Effector CD4-positive, alpha-beta T cell (primary cell): ENCODE results near the gene PAXX.

Experiments used
- DNase-seq: peaks from one replicate; pipeline ENCODE4 v3.0.0-alpha.2; 2020
- total RNA-seq: gene quantifications from one replicate; lab custom pipeline; 2026; lab: John Stamatoyannopoulos, UW

PAXX gene, protein sequence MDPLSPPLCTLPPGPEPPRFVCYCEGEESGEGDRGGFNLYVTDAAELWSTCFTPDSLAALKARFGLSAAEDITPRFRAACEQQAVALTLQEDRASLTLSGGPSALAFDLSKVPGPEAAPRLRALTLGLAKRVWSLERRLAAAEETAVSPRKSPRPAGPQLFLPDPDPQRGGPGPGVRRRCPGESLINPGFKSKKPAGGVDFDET
- total RNA-seq = 35.3 reads per million, percentile 60 among the genes with 10 or more reads in this experiment

DNA sequence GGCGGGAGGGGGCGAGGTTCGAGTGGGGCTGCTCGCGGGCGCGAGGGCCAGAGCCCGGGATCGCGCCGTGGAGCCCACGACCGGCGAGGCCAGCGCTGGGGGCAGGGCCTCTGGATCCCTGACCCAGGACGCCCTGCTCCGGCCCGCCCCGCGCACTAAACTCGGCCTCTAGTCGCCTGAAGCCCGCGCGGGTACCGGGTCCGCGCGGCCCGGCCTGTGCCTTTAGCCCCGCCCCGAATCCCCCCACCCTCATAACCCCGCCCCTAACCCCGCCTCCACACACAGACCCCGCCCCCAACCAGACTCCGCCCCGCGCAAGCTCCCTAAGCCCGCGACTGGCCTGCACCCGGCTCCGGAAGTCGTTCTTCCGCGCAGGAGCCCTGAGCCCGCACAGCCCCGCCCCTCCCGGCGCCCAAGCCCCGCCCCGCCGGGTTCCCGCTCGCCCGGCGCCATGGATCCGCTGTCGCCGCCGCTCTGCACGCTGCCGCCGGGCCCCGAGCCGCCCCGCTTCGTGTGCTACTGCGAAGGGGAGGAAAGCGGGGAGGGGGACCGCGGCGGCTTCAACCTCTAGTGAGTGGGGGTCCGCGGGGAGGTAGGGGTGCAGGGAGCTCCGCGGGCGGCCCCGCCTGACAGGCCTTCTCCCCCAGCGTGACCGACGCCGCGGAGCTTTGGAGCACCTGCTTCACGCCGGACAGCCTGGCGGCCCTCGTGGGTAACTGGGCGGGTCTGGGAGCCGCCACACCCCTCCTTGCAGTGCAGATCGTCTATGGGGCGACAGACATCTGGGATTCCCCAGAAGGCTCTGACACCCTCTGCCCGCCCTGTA lies at the start of gene PAXX:
TSS of gene PAXX (plus strand) at position 430 of the 826 bp plus-strand sequence. CDS start at position 452, 22 bp downstream.
- peak; percentile 87 for DNase-seq

DNA sequence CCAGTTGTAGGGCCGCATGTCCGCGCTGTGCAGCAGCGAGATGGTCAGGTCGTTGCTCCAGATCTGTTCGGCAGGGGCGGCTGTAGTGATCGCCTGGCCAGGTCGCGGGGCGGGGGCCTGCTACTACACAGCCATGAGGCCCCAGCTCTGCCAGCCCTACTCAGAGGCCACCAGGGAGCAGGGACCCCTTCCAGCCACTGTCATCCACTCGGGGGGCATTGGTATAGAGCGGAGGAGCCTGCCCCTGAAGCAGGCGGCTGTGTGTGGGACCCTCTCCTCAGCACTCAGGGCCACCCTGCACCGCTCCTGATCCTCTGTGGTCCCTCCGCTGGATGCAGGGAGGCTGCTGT lies 49.4 kb upstream of the PAXX start:
- no peak for DNase-seq

DNA sequence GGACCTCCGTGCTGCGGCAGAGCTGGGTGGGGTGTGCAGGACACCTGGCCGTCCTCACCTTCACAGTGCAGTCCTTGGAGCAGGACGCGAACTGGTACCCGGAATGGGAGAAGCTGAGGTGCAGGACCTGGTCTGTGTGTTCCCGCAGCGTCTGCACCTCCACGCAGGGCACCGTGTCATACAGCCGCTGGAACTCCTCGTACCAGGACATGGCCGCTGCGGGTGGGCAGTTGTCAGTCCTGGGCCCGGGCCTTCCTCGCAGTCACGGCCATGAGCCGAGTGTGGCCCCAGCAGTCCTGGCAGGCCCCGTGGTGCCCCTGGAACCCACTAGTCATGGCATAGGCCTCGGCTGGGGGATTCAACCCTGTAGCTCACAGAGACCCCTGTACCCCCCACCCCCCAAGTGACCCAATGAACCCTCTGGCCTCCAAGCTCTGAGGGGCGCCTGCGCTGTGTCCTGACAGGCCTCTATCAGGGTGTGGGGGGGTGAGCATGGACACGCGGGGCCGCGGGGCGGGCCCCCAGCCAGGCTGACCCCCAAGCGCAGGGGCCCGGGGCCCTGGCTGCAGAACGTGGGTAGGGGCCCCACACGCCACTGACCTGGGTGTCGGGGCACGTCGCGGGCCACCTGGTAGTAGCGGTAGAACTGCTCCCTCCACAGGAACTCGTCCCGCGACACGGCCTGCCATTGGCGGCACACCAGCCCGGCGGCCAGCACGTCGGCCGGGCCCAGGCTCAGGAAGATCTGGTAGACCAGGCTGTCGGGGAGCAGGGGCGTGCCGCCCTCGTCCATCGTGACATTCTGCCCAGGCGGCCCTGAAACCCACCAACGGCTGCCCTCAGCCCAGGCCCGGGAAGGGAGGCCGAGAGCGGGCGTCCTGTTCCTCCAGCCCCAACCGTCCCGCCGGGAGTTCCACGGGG lies 48.7 kb upstream of the PAXX start:
- no peak for DNase-seq

DNA sequence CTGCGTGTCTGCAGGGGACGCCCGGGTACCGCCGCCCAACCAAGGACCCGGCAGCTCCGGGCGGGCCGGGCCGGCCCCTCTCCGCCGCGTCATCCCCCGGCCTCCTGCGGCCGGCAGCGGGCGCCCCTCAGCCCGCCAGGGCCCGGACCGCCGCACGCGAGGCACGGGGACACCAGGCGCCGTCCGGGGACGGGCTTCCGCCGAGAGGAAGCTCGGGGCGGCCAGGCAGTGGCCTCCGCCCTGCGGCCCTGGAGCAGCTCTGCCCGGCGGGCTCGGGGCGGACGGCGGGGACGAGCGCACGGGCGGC lies 48.1 kb upstream of the PAXX start:
- DNase-seq = no peak

DNA sequence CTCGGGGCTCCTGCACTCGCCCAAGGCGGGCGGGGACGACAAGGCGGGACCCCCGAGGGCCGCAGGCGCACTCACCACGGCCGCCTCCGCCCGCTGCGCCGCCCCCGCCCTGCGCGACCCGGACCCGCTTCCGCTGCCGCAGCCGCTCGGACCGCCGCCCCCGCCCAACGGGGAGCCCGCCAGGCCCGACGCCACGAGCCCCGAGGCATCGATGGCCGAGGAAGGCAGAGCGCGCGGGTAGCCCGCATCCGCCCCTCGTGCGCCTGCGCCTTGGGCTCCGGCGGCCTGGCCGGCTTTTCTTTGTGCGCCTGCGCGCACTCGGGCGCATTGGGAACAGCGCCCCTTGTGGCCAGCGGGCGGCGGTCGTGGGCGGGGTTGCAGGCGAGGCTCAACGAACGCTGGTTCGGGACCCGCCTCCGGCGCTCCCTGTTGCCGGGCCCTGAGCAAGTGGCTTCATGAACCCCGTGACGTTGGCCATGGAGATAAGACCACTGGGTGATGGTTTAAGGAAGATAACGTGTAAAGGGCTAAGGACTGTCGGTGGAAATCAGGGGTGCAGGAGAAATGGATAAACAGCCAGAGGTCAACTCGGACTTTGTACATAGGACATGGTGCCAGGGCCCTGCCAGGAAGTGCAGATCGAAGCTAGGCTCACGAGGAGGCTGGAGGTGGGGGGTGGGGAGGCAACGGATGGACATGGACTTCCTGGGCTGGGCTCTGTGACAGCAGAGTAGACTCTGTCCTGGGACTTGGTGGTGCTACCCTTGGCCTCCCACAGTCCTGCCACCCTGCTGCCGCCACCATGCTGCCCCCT lies 47.5 kb upstream of the PAXX start, which contains the start of the genes C8G and FBXW5:
TSS of gene C8G (plus strand) at position 725 of the 814 bp plus-strand sequence. CDS start at position 803, 78 bp downstream.
TSS of gene FBXW5 (minus strand) at position 220 of the 814 bp plus-strand sequence. CDS start 655 bp downstream, outside the sequence.
- DNase-seq = peak; percentile 90

DNA sequence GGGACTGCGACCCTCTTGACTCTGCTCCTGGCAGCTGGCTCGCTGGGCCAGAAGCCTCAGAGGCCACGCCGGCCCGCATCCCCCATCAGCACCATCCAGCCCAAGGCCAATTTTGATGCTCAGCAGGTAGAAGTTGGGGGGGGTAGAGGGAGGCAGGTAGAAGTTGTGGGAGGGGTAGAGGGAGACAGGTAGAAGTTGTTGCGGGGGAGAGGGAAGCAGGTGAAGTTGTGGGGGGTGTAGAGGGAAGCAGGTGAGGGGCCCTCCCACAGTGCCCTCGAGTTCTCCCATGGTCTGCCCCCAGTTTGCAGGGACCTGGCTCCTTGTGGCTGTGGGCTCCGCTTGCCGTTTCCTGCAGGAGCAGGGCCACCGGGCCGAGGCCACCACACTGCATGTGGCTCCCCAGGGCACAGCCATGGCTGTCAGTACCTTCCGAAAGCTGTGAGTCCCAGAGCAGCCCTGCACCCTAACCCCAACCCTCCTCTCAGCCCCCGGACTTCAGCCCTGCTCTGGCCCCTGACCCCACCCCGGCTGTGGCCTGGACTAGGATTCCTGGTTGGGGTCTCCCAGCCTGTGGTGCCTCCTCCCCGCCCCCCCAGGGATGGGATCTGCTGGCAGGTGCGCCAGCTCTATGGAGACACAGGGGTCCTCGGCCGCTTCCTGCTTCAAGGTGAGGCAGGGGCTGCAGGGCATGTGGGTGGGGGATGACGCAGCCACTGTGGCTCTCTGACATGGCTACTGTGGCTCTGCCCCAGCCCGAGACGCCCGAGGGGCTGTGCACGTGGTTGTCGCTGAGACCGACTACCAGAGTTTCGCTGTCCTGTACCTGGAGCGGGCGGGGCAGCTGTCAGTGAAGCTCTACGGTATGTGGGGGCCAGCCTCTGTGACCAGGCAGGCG lies 46.6 kb upstream of the PAXX start:
- no peak for DNase-seq

DNA sequence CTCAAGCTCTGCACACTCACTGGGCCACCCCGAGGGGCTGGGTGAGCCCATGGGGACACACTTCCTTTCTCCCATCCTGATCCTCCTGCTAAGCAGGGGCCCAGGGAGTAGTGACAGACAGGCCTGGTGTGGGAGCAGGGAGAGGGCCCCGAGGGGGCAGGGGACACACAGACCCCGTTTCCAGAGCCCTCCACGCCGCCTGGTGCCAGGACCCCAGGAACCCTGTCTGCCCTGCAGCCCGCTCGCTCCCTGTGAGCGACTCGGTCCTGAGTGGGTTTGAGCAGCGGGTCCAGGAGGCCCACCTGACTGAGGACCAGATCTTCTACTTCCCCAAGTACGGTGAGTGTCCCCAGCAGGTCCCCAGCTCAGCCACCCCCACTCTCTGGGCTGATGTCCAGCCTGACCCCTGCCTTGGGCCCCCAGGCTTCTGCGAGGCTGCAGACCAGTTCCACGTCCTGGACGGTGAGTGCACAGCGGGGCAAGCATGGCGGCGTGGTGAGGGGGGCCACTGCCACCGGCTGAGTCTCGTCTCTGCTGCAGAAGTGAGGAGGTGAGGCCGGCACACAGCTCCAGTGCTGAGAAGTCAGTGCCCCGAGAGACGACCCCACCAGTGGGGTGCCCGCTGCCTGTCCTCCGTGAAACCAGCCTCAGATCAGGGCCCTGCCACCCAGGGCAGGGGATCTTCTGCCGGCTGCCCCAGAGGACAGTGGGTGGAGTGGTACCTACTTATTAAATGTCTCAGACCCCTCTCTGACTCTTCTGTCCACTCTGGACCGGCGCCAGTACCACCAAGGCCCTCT lies 45.8 kb upstream of the PAXX start:
- DNase-seq = no peak

DNA sequence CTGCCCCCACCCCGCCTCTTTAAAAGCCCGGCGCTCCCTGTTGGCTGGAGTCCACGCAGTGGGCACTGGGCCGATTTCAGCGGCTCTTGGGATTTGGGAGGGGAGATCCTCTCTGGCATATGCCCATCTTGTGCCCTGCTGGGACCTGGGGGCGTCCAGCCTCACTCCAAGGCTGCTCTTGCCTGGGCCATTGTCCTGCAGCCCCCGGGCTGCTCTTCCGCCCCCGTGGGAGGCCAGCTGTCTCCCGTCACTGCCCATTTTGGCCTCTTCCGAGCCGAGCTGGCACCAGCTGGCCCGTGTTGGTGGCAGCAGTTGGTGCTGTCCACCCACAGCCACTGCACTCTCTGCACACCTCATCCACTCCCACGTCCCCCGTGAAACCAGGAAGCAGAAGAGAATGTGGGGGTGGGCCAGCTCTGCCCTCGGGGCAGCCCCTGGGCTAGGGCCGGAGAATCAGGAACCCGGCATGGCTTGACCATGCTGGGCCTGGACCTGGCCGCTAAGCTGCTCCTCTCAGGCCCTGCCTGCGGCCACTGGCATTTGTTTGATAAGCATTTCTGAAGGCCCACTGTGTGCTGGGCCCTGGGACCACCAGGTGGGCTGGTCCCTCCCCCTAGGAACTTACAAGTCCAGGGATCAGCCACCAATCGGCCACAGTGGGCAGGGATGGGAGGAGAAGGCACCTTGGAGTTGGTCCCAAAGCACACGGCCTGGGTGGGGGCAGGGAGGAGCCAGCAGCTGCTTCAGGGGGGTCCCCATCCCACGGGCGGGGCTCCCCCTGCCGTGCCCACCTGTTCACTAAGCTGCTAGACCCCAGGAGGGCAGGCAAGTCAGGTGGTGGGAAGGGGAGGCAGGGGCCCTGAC lies 45.0 kb upstream of the PAXX start:
- DNase-seq = no peak

DNA sequence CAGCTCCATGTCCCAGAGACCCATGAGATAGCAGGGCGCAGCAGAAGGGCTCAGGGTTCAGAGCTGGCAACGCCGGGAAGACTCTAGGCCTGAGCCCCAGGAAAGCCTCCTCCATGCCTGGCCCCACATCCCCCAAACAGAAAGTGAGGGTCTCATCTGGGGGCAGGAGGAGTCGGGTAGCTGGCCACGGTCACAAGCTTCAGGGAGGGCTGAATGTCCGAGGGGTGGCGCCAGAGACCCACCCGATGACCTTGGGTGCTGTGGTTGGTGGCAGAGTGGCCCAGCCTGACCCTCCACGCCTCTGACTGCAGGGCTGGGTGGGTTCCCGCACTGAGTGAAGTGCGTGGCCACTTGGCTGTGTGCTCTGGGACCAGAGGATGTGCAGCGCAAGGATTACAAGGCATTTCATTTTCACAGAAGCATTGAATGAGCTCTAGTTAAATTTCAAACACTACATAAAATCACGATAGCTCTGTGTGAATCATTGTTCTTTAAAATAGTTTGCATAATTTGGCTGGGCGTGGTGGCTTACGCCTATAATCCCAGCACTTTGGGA lies 44.2 kb upstream of the PAXX start:
- DNase-seq = no peak

DNA sequence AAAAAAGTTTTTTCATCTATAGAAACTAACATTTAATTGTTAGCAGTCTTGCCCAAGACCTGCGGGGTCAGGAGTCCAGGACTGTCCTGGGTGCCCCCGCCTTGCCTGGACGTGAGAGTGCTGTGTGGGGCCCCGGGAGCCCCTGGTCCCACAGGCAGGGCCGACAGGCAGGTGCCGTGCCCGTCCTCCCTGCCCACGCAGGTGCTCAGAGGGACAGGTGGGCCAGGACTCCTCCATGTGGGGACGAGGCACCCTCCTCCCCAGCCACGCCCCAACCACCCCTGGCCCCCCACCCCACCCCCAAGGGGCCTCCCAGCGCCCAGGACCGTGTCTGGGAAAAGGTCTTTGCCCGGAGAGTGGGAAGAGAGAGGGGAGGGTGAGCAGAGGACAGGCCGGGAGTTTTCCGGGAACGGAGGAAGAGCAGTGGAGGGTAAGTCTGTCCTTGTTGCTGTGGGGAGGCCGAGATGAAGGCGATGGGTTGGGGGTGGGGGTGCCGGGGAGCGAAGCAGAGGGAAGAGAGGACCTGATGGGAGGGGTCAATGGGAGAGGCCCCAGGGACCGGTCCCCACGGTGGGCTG lies 42.9 kb upstream of the PAXX start:
- no peak for DNase-seq

DNA sequence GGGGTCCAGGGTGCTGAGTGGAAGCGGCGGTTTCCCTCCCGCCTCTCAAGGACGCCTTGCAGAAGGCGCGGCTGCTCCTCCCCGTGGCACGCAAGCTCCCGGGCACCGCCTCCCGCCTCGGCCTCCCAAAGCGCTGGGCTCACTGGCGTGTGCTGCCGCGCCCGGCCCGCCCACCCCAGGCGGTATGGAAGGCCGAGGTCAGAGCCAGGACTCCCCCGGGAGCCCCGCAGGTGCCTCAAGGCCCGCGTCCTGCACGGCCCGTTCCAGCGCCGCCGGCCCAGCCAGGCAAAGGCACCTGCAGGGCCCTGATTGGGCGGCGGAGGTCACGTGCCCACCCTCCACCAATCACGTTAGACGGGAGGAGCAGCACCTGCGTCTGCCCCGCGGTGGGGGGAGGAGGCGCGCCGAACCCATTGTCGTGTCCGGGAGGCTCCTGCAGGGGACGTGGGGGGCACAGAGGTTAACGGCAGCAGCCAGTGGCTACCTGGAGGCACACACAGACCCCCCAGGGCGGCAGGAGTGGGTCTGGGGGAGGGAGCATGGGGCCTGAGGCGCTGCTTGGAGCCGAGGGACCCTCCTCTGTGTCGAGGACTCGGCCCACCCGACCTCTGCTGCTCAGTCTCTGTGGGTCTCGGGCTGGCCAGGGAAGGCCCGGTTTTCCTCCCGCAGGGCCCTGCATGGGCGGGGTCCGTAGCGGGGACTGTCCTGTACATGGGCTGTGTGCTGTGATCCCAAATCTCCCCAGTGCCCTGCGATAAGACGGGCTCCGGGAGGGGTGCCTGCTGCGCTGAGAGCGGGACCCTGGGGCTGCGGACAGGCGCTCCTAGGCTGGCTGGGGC lies 42.2 kb upstream of the PAXX start:
- peak; percentile 97 for DNase-seq

DNA sequence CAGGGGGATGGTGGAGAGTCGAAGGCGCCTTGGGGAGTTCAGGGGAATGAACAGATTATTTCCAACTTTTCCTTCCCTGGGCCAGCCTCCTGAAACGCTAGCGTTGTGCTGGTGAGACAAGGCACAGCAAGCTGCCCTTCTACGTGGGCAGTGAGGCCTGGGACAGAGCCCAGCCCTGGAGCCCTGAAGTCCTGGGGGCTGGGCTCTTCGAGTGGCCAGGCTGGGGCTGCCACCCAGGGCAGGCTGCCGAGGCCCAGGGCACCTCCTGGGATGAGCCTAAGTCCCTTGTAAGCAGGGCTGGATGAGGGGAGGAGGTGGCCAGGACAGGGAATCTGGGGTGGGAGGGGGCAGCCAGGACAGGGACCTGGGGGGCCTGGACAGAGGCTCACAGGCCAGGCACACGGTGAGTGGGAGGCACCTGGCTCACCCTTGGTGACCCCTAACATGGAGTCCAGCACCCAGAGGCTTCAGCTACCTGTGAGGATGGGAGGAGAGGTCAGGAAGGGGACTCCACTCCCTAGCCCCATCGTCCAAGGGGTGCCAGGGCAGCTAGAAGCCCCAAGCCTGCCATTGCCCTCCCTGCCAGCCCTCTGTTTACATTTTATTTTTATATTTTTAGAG lies 41.5 kb upstream of the PAXX start:
- DNase-seq = no peak

DNA sequence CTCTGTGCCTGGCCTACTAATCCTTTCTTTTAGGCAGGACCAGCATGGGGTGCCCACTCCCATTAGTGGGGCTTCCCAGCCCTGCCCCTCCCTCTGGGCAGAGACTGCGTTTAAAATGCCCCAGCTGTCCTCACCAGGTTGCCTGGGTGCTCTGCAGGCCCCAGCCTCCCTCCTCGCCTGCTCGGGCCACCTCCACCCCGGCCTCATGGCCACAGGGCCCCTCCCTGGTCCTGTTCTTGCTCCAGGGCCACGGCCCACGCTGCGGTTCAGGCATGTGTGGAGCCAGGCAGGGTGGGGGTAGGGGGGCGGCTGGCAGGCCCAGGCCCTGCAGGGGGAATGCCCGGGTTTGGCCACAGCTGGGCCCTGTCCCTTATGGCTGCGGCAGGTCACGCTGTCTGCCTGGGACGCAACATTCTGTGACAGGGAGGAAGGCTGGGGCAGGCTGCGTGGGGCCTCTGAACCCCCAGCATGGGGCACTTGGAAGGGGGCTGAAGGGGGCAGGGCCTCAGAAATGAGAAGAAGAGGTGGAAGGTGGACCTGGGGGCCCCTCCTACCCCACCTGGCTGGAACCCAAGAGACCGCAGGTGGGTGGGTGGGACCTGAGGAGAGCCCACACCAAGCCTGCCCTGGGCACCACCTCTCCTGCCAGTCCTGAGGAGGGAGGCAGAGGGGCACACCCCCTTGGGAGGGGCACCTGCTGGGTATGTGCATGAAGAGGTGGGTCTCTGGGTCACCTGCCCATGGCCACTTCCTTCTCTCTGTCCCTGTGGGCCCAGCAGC lies 40.5 kb upstream of the PAXX start, which contains the start of gene LCN12:
TSS of gene LCN12 (plus strand) at position 733 of the 780 bp plus-strand sequence. CDS start 55 bp downstream, outside the sequence.
- DNase-seq = no peak

DNA sequence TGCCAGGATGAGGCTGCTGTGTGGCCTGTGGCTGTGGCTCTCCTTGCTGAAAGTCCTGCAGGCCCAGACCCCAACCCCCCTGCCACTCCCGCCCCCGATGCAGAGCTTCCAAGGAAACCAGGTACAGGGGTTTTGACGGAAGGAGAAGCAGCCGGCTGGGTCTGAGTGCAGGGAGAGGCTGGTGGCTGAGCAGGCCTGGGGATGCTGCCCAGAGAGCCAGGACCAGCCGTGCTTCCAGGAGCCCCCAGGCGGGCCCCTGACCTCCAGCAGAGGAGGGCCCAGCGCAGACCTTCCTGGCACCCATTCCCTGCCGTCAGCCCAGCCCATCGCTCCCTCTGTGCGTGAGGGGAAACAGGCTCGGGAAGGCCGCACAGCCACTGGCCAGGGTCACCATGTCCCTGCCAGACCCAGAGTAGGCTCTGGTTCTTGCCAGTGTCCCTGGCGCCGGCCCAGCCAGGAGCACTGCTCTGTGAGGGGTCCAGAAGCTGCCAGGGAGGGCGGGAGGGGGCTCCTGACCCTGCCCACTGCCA lies 39.8 kb upstream of the PAXX start:
- no peak for DNase-seq

DNA sequence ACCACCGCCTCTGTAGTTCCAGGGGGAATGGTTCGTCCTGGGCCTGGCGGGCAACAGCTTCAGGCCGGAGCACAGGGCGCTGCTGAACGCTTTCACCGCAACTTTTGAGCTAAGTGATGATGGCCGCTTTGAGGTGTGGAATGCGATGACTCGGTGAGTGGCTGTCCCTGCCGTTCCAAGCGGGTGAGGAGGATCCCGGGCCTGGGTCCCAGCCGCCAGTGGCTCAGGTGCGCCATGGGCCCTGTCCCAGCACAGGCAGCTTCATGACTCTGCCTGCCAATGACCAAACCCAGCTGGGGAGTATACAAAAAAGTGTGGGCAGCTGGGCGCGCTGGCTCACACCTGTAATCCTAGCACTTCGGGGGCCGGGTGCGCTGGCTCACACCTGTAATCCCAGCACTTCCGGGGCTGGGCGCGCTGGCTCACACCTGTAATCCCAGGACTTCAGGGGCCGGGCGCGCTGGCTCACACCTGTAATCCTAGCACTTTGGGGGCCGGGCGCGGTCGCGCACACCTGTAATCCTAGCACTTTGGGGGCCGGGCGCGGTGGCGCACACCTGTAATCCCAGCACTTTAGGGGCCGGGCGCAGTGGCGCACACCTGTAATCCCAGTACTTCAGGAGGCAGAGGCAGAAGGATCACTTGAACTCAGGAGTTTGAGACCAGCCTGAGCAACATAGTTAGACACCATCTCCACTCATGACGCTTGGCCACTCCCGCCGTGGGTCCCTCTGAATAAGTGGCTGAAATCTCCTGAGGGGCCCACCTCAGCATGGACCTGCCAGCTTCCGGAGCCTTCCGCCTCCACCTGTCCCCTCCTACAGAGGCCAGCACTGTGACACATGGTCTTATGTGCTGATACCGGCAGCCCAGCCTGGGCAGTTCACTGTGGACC lies 39.1 kb upstream of the PAXX start:
- DNase-seq = no peak
